Fibroblast of lung (primary cell): ENCODE results near the gene IL20RA. TPM values are rescaled to one million over a fixed set of nuclear protein-coding genes. Genes with fewer than 3 reads are reported as not detected.

Source experiments
- DNase-seq, 2 donors: peaks; one replicate each; pipeline versions ENCODE4 v3.0.0 to v3.0.0-alpha.2; 2010; ENCODE audit warnings: low read depth in 2 of 2
- H2AFZ ChIP-seq: 2 replicates; pipeline ENCODE4 v1.5.1; 2012; ENCODE audit warnings: low read length, control low read depth, inconsistent platforms
- H3K27ac ChIP-seq: 2 replicates; pipeline ENCODE4 v1.5.1; 2011; ENCODE audit warnings: low read length, control low read depth; ENCODE audit not compliant: insufficient read depth
- H3K27me3 ChIP-seq: 2 replicates; pipeline ENCODE4 v1.5.1; 2011; ENCODE audit warnings: mild to moderate bottlenecking, low read length; ENCODE audit not compliant: control insufficient read depth, insufficient read depth
- H3K36me3 ChIP-seq: 2 replicates; pipeline ENCODE4 v1.5.1; 2011; ENCODE audit warnings: low read length; ENCODE audit not compliant: control insufficient read depth, insufficient read depth
- H3K4me1 ChIP-seq: 2 replicates; pipeline ENCODE4 v1.5.1; 2011; ENCODE audit warnings: low read length; ENCODE audit not compliant: control insufficient read depth, insufficient read depth; ENCODE audit errors: extremely low read depth
- H3K4me2 ChIP-seq: 2 replicates; pipeline ENCODE4 v1.5.1; 2011; ENCODE audit warnings: low read length, control low read depth; ENCODE audit not compliant: insufficient read depth; ENCODE audit errors: extremely low read depth
- H3K4me3 ChIP-seq, 4 experiments: fragments of 200-600 bp in 1 of 4; sonication (generic) in 1 of 4; replicated peaks in 1 of 4; 2 replicates each; pipeline ENCODE4 v1.5.1; 2011 to 2016; ENCODE audit warnings: low read length in 4 of 4, low read depth in 3 of 4, mild to moderate bottlenecking in 3 of 4, control low read depth in 2 of 4, inconsistent platforms in 1 of 4, mixed read lengths in 1 of 4; ENCODE audit not compliant: insufficient read depth in 1 of 4; ENCODE audit errors: control extremely low read depth in 1 of 4
- H3K79me2 ChIP-seq: 2 replicates; pipeline ENCODE4 v1.5.1; 2012; ENCODE audit warnings: mild to moderate bottlenecking, low read length, inconsistent platforms; ENCODE audit not compliant: control insufficient read depth, insufficient read depth
- H3K9ac ChIP-seq: 2 replicates; pipeline ENCODE4 v1.5.1; 2011; ENCODE audit warnings: mild to moderate bottlenecking, low read length, control low read depth; ENCODE audit not compliant: insufficient read depth
- H3K9me3 ChIP-seq: 2 replicates; pipeline ENCODE4 v1.5.1; 2012; ENCODE audit warnings: low read depth, low read length; ENCODE audit not compliant: control insufficient read depth, insufficient read depth
- H4K20me1 ChIP-seq: 2 replicates; pipeline ENCODE4 v1.5.1; 2011; ENCODE audit warnings: low read length; ENCODE audit not compliant: control insufficient read depth, insufficient read depth; ENCODE audit errors: extremely low read depth
- EZH2 ChIP-seq: IDR thresholded peaks from 2 replicates; pipeline ENCODE4 v1.5.1; 2012; ENCODE audit warnings: low read length, control low read depth, mild to moderate bottlenecking; ENCODE audit errors: missing control alignments
- polyA plus RNA-seq, 2 donors: library from polyadenylated mRNA; depleted of rRNA in 1 of 2; stranded (reverse) in 1 of 2; unstranded in 1 of 2; fragments of >200 nt; gene quantifications; 2 replicates each; pipeline ENCODE4 v1.2.1, GENCODE V29; 2011 to 2012; ENCODE audit warnings: missing spikeins in 1 of 2
- total RNA-seq: library from RNA; depleted of rRNA; stranded (reverse); fragments of >200 nt; gene quantifications from 2 replicates; pipeline ENCODE4 v1.2.1, GENCODE V29; 2014
- TF ChIP-seq, protein P1 (sequence below), 2 donors: IDR thresholded peaks in 1 of 2; conservative IDR thresholded peaks in 1 of 2; 1 replicate in 1 of 2; 2 replicates in 1 of 2; pipeline ENCODE4 v1.5.1; 2011 to 2012; ENCODE audit warnings: low read length in 2 of 2, control low read depth in 1 of 2, inconsistent platforms in 1 of 2, low read depth in 1 of 2, mild to moderate bottlenecking in 1 of 2

Gene IL20RA
- total and polyA plus RNA-seq, 2 donors (not counting 1 experiment from before 2014, with no cell fraction given) = 0.10 to 0.33 TPM

- TF ChIP-seq, protein P1, sequence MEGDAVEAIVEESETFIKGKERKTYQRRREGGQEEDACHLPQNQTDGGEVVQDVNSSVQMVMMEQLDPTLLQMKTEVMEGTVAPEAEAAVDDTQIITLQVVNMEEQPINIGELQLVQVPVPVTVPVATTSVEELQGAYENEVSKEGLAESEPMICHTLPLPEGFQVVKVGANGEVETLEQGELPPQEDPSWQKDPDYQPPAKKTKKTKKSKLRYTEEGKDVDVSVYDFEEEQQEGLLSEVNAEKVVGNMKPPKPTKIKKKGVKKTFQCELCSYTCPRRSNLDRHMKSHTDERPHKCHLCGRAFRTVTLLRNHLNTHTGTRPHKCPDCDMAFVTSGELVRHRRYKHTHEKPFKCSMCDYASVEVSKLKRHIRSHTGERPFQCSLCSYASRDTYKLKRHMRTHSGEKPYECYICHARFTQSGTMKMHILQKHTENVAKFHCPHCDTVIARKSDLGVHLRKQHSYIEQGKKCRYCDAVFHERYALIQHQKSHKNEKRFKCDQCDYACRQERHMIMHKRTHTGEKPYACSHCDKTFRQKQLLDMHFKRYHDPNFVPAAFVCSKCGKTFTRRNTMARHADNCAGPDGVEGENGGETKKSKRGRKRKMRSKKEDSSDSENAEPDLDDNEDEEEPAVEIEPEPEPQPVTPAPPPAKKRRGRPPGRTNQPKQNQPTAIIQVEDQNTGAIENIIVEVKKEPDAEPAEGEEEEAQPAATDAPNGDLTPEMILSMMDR (conservative IDR thresholded peaks at IDR 0.05 in 1 of 2, IDR thresholded peaks at IDR 0.05 in 1 of 2; ENCODE audit: low read depth in 1 of 2, low read length in 2 of 2) = no peak
- TF ChIP-seq EZH2 = no peak
- Histone ChIP-seq H3K79me2 (no peaks in the 10 kb centered on the region), H3K36me3 (no peaks in the 10 kb centered on the region), H3K27me3 (no peaks in the 10 kb centered on the region), H3K4me3 (no peak overlapping the region), H4K20me1 (no peaks in the 10 kb centered on the region), H3K4me1 (no peaks in the 10 kb centered on the region), H3K27ac (no peak overlapping the region), H3K9ac (no peak overlapping the region), H2AFZ (no peak overlapping the region), H3K4me2 (no peak overlapping the region), H3K9me3 (no peaks in the 10 kb centered on the region)
- DNase-seq = no peak
Measured at GRCh38 chr6:137084865-137085617, 40.3 kb upstream of the IL20RA start.

DNA sequence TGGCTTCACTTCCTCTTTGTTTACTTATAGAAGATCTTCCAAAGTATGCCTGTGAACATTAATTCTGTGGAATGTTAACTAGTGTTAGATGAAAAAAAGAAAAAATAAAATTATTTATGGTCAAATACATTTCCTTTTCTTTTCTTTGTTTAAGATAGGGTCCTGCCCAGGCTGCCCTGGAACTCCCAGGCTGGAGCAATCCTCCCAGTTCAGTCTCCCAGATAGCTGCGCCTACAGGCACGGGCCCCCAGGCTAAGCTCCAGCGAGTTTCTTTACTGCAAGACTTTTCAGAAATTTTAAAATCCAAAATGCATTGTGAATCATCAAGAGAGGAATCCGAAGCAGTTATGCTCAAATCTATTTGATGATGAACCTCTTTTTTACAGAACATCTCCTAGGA lies 39.3 kb upstream of the IL20RA start:
- Histone ChIP-seq H3K27me3 (no peaks in the 10 kb centered on the region), H3K36me3 (no peaks in the 10 kb centered on the region), H3K4me2 (no peak overlapping the region), H2AFZ (no peak overlapping the region), H4K20me1 (no peaks in the 10 kb centered on the region), H3K9me3 (no peaks in the 10 kb centered on the region), H3K27ac (no peak overlapping the region), H3K9ac (no peak overlapping the region), H3K4me1 (no peaks in the 10 kb centered on the region), H3K4me3 (no peak overlapping the region), H3K79me2 (no peaks in the 10 kb centered on the region)
- DNase-seq = no peak
- TF ChIP-seq, protein P1 (conservative IDR thresholded peaks at IDR 0.05 in 1 of 2, IDR thresholded peaks at IDR 0.05 in 1 of 2; ENCODE audit: low read depth in 1 of 2, low read length in 2 of 2) = no peak
- TF ChIP-seq EZH2 = no peak

- H3K4me2 ChIP-seq = no peak overlapping the region
- DNase-seq = no peak
- H3K27ac ChIP-seq = no peak overlapping the region
- no peaks in the 10 kb centered on the region for H3K4me1 ChIP-seq
- peaks cover 3% of the 10 kb centered on the region for H3K27me3 ChIP-seq
- H3K9me3 ChIP-seq = no peaks in the 10 kb centered on the region
- H2AFZ ChIP-seq = no peak overlapping the region
- H3K4me3 ChIP-seq = no peak overlapping the region
- TF ChIP-seq, protein P1 (conservative IDR thresholded peaks at IDR 0.05 in 1 of 2, IDR thresholded peaks at IDR 0.05 in 1 of 2; ENCODE audit: low read depth in 1 of 2, low read length in 2 of 2) = no peak
- TF ChIP-seq EZH2 = no peak
- H3K36me3 ChIP-seq = no peaks in the 10 kb centered on the region
- no peak overlapping the region for H3K9ac ChIP-seq
- no peaks in the 10 kb centered on the region for H3K79me2 ChIP-seq
- H4K20me1 ChIP-seq = no peaks in the 10 kb centered on the region
Measured at GRCh38 chr6:137081997-137082396, 37.2 kb upstream of the IL20RA start.
